ENCODE measurements around the gene DDX49. TPM values are rescaled to one million over a fixed set of nuclear protein-coding genes. Genes with fewer than 3 reads are reported as not detected.

Gene DDX49
- total and polyA plus RNA-seq, 4 donors, result 13.2 to 36.1 (median 29.2) TPM

GRCh38 chr19:18903156-18904037, 16.1 kb upstream of the DDX49 start (continued):
- TF ChIP-seq CTCF (IDR thresholded peaks at IDR 0.05; ENCODE audit: low read depth, low read length, missing input control) (no peak), ZBTB33 (IDR thresholded peaks at IDR 0.05) (no peak)

GRCh38 chr19:18904334-18905057, 15.0 kb upstream of the DDX49 start:
- Histone ChIP-seq H3K9me3 (ENCODE audit: control insufficient read depth in 4 of 4, low read length in 3 of 4) (no peaks in the 10 kb centered on the region), H3K4me1 (ENCODE audit: control insufficient read depth in 4 of 4, insufficient read depth in 4 of 4, low read length in 3 of 4) (no peaks in the 10 kb centered on the region), H3K27ac (ENCODE audit: low read depth in 1 of 2, low read length in 2 of 2) (no peak overlapping the region), H3K27me3 (ENCODE audit: control insufficient read depth in 4 of 4, insufficient read depth in 4 of 4, low read length in 3 of 4) (no peaks in the 10 kb centered on the region), H3K4me3 (ENCODE audit: low read depth in 1 of 3, low read length in 3 of 3) (no peak overlapping the region), H3K9ac (ENCODE audit: low read depth in 1 of 2, low read length in 2 of 2) (no peak overlapping the region), H3K36me3 (ENCODE audit: control insufficient read depth in 4 of 4, insufficient read depth in 3 of 4, low read depth in 1 of 4, low read length in 3 of 4) (peaks cover 4 to 70% (median 22%) of the 10 kb centered on the region in 4 donors)
- TF ChIP-seq MAX (IDR thresholded peaks at IDR 0.05) (no peak), GABPA (IDR thresholded peaks at IDR 0.05 in 1 of 2, conservative IDR thresholded peaks at IDR 0.05 in 1 of 2) (no peak), FOXA2 (IDR thresholded peaks at IDR 0.05) (no peak), JUND (IDR thresholded peaks at IDR 0.05) (no peak), EGR1 (IDR thresholded peaks at IDR 0.05; ENCODE audit: low read depth in 2 of 2) (no peak), NR2F2 (IDR thresholded peaks at IDR 0.05) (no peak), ZBTB33 (IDR thresholded peaks at IDR 0.05) (no peak), HNF4G (IDR thresholded peaks at IDR 0.05) (no peak), CTCF (IDR thresholded peaks at IDR 0.05; ENCODE audit: low read depth, low read length, missing input control) (no peak), REST (IDR thresholded peaks at IDR 0.05) (no peak), RXRA (IDR thresholded peaks at IDR 0.05) (no peak), ATF3 (IDR thresholded peaks at IDR 0.05) (no peak), YY1 (IDR thresholded peaks at IDR 0.05) (no peak), SP1 (IDR thresholded peaks at IDR 0.05) (no peak), RAD21 (IDR thresholded peaks at IDR 0.05) (no peak), FOXA1 (IDR thresholded peaks at IDR 0.05) (no peak), TAF1 (conservative IDR thresholded peaks at IDR 0.05) (no peak), HNF4A (conservative IDR thresholded peaks at IDR 0.05) (no peak)
- no peak for DNase-seq (ENCODE audit: low spot score)
- 96% methylated on average over 25 of the region's 25 CpGs for WGBS
